Astrocyte of the cerebellum (primary cell): Measurements from ENCODE around the gene PDIA3.

Source experiments
- DNase-seq: peaks from one replicate; pipeline ENCODE4 v3.0.0-alpha.2; 2011; ENCODE audit warnings: low read depth
- H3K4me3 ChIP-seq: 2 replicates; pipeline ENCODE4 v1.5.1; 2011; ENCODE audit warnings: mild to moderate bottlenecking, low read depth, low read length, moderate library complexity
- CTCF ChIP-seq: IDR thresholded peaks from 2 replicates; pipeline ENCODE4 v1.5.1; 2012; ENCODE audit warnings: low read length, low read depth, moderate library complexity, mild to moderate bottlenecking; ENCODE audit errors: missing control alignments
- in situ Hi-C: cut with HindIII; loops from 2 replicates; pipeline ENCODE4 v1.10.0; 2017; ENCODE audit warnings: low sequenced_read_pairs

The PDIA3 gene

GRCh38 chr15:43777267-43777914 is 31.2 kb downstream of the PDIA3 start:
- in situ Hi-C loops: no loop called here
- H3K4me3 ChIP-seq: peak overlapping the region; percentile 52
- DNase-seq: no peak
- peak; percentile 64 for TF ChIP-seq CTCF

GRCh38 chr15:43779016-43779415 is 32.8 kb downstream of the PDIA3 start:
- no peak overlapping the region for H3K4me3 ChIP-seq
- in situ Hi-C loops: no loop called here
- DNase-seq: no peak
- no peak for TF ChIP-seq CTCF

GRCh38 chr15:43789409-43789808 is 43.2 kb downstream of the PDIA3 start:
- DNase-seq: no peak
- TF ChIP-seq CTCF: no peak
- H3K4me3 ChIP-seq: no peak overlapping the region
- in situ Hi-C loops: no loop called here

GRCh38 chr15:43791993-43792760 is 45.9 kb downstream of the PDIA3 start, which contains the start of gene SERF2:
Gene SERF2 (plus strand): TSS chr15:43792320. CDS start chr15:43792377, 57 bp downstream.
- peak; percentile 98 for DNase-seq
- H3K4me3 ChIP-seq: peak within 1 kb of the TSS; percentile 99
- in situ Hi-C loops: no loop called here
- no peak for TF ChIP-seq CTCF

- no peak for TF ChIP-seq CTCF
- H3K4me3 ChIP-seq: peak overlapping the region; percentile 99
- DNase-seq: no peak
- in situ Hi-C loops: no loop called here
Measured at GRCh38 chr15:43792761-43793476, 46.7 kb downstream of the PDIA3 start.

- no peak for TF ChIP-seq CTCF
- peak overlapping the region; percentile 99 for H3K4me3 ChIP-seq
- in situ Hi-C loops: no loop called here
Measured at GRCh38 chr15:43793647-43794046, 47.4 kb downstream of the PDIA3 start.

More at GRCh38 chr15:43793647-43794046, 47.4 kb downstream of the PDIA3 start:
- no peak for DNase-seq
